ENCODE data around the gene MBOAT1.

MBOAT1 gene

DNA sequence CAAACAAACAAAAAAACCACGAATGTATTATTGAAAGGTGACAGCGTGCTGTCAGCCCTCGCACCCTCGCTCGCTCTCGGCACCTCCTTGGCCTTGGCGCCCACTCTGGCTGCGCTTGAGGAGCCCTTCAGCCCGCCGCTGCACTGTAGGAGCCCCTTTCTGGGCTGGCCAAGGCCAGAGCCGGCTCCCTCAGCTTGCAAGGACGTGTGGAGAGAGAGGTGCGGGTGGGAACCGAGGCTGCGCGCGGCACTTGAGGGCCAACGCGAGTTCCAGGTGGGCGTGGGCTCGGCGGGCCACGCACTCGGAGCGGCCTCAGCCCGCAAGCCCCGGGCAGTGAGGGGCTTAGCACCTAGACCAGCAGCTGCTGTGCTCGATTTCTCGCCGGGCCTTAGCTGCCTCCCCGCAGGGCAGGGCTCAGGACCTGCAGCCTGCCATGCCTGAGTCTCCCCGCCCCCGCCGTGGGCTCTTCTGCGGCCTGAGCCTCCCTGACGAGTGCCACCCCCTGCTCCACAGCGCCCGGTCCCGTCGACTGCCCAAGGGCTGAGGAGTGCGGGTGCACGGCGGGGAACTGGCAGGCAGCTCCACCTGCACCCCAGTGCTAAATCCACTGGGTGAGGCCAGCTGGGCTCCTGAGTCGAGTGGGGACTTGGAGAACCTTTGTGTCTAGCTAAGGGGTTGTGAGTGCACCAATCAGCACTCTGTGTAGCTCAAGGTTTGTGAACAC lies 20.9 kb upstream of the MBOAT1 start:
- no peak for DNase-seq (ENCODE audit: low read depth in 3 of 3)

- DNase-seq (ENCODE audit: low read depth in 3 of 3) = no peak
Observed at GRCh38 chr6:20232188-20232587, 19.9 kb upstream of the MBOAT1 start.

GRCh38 chr6:20230401-20231119 lies 18.3 kb upstream of the MBOAT1 start:
- DNase-seq (ENCODE audit: low read depth in 3 of 3) = no peak

DNA sequence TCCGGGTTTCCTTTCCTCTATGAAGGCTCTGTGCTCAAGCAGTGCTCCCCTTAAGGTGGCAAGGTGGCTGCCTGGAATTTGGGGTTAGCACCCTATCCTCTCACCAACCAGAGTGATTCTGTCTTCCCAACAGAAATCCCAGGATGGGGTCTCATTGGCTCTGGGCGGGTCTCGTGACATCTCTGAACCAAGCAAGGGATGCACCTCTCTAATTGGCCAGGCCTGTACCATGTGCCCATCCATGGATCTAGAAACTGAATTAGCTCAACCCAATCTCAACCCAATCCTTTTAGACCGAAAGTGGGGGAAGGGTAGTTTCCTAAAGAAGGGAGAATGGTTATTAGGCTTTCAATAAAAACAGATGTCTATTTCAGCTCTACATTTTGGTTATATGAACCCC lies 17.6 kb upstream of the MBOAT1 start:
- no peak for DNase-seq (ENCODE audit: low read depth in 3 of 3)

- DNase-seq (ENCODE audit: low read depth in 3 of 3) = no peak
Observed at GRCh38 chr6:20227350-20227749, 15.1 kb upstream of the MBOAT1 start.

DNA sequence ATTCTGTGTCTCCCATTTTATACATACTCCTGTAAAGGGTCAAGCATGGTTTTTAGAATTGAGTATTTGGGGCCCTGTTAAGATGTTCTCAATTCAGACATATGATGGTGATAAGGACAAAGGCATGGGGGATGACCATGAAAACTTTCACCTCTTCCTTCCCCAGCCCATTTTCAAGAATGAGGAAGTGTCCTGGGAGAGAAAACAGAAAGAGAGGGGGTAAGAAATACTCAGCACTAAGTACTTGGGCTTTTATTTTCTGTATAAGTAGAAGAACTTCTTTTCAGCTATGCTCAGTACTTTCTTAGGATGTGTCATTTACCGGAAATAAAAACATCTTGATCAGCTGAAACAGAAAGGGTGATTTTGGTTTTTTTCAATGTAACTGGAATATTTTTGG lies 10.9 kb upstream of the MBOAT1 start:
- DNase-seq (ENCODE audit: low read depth in 3 of 3) = no peak

- DNase-seq (ENCODE audit: low read depth in 3 of 3) = no peak
Observed at GRCh38 chr6:20221421-20221820, 9.2 kb upstream of the MBOAT1 start.

DNA sequence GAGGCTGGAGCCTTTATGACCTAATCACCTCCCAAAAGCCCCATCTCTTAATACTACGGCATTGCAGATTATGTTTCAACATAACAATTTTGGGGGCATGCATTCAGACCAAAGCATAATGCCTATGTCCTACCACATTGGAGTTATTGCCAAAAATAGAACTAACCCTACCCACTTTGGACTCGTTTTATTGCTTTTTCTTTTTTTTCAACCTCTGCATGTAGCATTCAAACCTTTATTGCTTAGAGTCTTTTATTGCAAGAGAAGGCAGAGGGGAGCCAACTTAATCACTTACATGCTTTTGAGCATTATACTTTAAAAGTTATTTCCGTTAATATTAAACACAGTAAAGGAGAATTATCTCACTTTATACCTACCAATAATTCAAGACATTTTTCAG lies 8.1 kb upstream of the MBOAT1 start:
- DNase-seq (ENCODE audit: low read depth in 3 of 3) = no peak

DNA sequence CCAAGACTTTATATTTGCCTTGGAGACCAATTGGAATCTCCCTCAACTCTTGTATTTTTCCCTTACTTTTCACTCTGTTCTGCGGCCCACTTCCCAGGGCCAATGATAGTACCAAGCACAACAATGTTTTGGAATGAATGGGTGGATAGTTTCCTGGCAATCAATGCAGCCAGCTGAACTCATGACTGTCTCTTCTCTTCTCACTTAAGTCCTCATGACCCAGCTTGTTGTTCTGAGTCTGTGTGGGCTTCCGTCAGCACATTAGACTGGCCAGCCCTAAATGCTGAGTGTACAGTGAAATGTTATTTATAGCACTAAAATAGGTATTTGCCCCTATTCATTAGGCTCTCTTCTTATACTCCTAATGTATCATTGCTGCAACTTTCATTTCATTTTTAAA lies 5.6 kb upstream of the MBOAT1 start:
- no peak for DNase-seq (ENCODE audit: low read depth in 3 of 3)

DNA sequence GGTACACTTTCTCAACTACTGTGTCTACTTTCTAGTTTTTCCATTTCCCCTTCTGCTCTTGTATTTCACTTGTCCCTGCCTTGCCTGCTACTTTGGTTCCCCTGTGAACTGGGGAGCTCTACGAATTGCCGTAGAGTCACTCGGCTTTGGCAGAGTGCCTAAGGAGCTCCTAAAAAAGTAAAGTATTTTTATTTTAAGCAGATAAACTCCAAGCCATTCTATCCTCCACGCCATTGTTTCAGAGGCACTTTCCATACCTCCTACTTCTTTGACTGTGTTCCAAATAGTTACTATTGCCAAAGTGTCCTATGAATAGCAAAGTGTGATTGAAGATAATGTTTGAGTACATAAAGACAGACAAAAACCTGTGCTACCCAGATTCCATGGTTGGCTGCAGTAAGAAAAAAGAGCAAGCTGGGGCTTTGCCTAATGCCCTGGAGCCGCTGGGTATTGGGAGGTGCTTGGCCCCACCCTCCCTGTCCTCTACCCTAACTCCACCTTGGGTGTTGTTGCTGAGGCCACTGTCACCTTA lies 5.1 kb upstream of the MBOAT1 start:
- no peak for DNase-seq (ENCODE audit: low read depth in 3 of 3)

DNA sequence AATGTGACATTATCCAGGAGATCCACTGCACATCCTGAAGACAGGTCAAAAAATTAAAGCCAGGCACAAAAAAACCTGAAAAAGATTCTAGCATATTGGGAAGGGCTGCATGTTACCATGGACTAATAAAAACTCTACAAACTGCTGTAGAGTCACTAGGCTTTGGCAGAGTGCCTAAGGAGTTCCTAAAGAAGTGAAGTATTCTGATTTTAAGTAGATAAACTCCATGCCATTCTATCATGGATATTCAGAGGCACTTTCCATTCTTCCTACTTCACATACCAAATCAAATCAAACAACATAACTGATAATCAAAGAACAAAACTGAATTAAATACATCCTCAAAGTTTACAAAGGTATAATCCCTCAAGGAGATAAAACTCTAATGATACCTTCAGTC lies 3.0 kb upstream of the MBOAT1 start:
- no peak for DNase-seq (ENCODE audit: low read depth in 3 of 3)

DNA sequence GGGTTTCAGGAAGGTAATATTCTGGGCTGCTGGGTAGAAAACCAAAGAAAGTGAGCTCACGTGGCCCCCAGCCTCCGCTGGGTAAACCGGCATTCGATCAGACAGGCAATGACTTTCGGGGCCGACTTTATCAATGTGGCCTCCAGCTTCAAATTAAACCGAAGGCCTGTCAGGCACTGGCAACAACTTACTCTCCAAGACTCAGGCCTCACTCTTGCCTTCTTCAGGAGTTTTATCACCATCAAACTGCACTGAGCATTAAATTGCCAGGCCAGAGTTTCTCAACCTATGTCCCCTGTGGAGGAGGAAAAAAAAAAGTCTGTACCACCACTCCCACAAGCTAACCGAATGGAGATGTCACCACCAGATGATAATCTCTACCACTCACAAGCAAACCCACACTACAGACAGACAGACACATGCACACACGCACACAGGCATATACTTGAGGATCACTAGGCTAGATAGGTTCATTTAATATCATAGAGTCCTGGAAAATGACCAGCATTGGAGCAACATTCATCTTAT lies 1.1 kb upstream of the MBOAT1 start:
- no peak for DNase-seq (ENCODE audit: low read depth in 3 of 3)

GRCh38 chr6:20211941-20212391 lies 303 bp downstream of the MBOAT1 start:
- peak in 1 of 3 experiments; percentile 30 for DNase-seq (ENCODE audit: low read depth in 3 of 3)

DNA sequence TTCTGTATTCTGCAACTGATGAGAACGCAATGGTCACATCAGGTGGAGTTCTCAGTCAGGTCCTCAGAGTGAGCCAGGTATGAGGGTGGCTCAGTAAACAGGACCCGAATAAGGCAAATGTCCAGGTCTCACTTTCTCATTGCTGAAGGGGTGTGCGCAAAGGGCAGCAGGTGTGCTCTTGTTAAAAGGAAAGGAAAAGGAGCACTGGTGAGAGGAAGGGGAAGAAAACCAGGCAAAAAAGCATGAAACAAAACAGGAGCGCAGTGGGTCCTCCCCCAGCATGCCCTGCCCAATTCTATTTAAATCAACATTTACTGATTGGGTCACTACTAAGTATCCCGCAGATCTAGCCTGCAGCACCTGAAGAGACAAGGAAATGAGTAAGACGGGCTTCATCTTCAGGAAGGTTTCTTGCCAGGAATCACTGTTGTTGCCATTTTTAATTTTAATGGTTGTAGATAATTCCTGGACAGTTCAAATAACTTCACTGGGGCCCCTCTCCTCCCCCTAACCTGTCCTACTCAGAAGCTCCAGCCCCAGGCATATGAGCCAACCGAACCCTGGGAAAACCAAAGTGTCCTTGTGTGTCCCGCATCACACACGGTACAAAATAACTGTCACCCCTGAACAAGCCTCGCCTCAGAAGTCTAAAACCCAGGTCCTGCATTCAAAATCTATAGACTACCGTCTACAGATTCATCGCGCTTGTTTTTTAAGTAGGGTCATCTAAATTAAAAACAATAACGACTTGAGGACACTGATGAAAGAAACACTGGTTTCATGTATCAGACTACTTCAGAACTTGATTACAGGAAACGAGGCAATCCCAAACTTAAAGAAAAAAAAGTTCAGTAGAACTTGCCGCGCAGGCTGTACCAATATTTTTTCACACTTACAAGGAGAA lies 980 bp downstream of the MBOAT1 start:
- DNase-seq (ENCODE audit: low read depth in 3 of 3) = no peak

DNA sequence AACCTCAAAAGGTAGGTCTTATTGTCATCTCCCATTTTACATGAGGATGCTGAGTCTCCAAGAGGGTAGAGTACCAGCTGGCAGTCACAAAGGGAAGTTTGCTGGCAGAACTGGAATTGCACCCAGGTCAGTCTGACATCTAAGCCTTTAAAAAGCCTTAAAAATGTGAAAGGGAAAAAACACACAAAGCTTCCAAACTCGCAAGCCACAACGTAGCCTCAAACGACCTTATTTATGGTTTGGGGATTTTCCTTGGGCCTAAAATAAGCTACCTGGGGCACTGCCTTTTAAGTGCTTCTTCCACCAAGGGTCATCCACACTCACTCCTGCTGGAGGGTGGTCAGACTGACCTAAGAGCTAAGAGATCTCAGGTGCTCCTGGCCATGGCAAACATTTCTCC lies 2.1 kb downstream of the MBOAT1 start:
- DNase-seq (ENCODE audit: low read depth in 3 of 3) = no peak

- DNase-seq (ENCODE audit: low read depth in 3 of 3) = no peak
Observed at GRCh38 chr6:20208687-20209378, 3.4 kb downstream of the MBOAT1 start.

GRCh38 chr6:20207088-20207418 lies 5.2 kb downstream of the MBOAT1 start:
- no peak for DNase-seq (ENCODE audit: low read depth in 3 of 3)

GRCh38 chr6:20205722-20206161 lies 6.5 kb downstream of the MBOAT1 start:
- no peak for DNase-seq (ENCODE audit: low read depth in 3 of 3)

DNA sequence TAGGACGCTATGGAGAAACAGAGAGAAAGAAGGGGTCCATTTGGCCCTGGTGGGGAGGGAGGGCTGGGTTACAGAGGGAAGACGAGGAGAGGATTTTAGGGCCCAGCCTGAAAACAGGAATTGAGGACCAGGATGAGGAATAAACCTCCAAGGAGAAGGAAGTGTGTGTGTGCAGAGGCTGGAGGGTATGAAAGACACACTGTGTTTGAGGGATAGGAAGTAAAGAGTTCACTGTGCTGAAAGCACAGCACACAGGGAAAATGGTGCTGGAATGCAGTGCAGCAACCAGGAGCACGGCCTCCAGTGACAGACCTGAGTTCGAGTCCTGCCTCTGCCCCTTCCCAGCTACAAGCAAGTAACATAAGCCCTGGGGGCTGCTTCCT lies 7.8 kb downstream of the MBOAT1 start:
- DNase-seq (ENCODE audit: low read depth in 3 of 3) = no peak

- DNase-seq (ENCODE audit: low read depth in 3 of 3) = no peak
Observed at GRCh38 chr6:20203561-20204511, 8.4 kb downstream of the MBOAT1 start.
